ENCODE data around the gene REV1.
A peak's percentile ranks its signal among the peaks of the same experiment; 100 is the strongest.

The REV1 gene

DNA sequence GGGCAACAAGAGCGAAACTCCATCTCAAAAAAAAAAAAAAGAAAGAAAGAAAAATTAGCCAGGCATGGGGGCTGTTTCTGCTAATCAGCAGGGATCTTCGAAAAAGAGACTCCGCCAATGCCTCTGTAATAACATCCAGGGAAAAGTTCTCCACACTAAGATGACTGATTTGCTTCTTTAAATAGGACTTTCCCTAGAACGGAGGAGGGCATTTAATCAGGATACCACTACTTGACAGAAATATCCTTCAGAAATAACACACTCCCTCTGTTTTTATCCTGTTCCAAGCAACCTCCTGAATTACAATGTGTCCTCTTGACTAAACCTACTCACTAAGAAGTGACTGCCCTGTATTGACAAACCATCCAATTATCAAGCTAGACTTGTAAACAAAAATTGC lies 21.7 kb downstream of the REV1 start:
- DNase-seq = no peak
- in situ Hi-C loops (cut with HindIII; ENCODE audit: low pct_ligation_motif_present, low pct_unique_long_range_greater_than_20kb, low sequenced_read_pairs) = no loop called here

GRCh38 chr2:99467390-99467789 lies 22.4 kb downstream of the REV1 start:
- in situ Hi-C loops (cut with HindIII; ENCODE audit: low pct_ligation_motif_present, low pct_unique_long_range_greater_than_20kb, low sequenced_read_pairs) = no loop called here
- no peak for DNase-seq

DNA sequence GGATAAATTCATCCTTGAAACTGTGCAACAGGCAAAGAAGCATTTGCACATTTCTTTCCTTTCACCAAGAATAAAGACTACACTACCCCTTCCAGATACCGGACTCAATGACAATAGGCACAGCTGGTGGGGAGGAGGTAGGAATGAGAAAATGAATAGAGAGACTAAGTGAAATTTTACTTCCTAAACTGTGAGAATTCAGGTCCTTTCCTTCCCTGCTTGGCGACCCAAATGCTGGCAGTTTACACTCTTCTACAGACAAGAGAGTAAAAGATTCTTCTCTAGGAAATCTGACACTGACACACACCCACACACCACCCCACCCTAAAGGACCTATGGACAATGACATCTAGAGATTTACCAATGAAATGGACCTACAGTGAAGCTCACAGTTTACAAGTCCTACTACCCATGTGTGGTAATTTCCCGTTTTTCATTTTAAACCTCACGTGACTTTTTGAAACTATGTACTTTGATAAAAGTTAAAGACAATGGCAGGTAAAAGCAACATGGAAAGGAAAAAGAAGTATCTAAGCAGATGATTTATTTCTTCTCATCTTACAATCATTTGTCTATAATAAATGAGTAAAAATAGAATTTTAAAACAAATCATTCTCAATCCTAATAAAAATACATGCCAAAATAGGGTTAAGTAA lies 27.9 kb downstream of the REV1 start:
- peak; percentile 6 for DNase-seq
- in situ Hi-C loops (cut with HindIII; ENCODE audit: low pct_ligation_motif_present, low pct_unique_long_range_greater_than_20kb, low sequenced_read_pairs) = no loop called here

GRCh38 chr2:99458529-99458928 lies 31.3 kb downstream of the REV1 start:
- no peak for DNase-seq
- in situ Hi-C loops (cut with HindIII; ENCODE audit: low pct_ligation_motif_present, low pct_unique_long_range_greater_than_20kb, low sequenced_read_pairs) = no loop called here

- DNase-seq = no peak
- in situ Hi-C loops (cut with HindIII; ENCODE audit: low pct_ligation_motif_present, low pct_unique_long_range_greater_than_20kb, low sequenced_read_pairs) = no loop called here
These were observed 38.1 kb downstream of the REV1 start for GRCh38 chr2:99451686-99452085.

- peak; percentile 6 for DNase-seq
- in situ Hi-C loops (cut with HindIII; ENCODE audit: low pct_ligation_motif_present, low pct_unique_long_range_greater_than_20kb, low sequenced_read_pairs) = no loop called here
These were observed 38.5 kb downstream of the REV1 start for GRCh38 chr2:99451280-99451679.

GRCh38 chr2:99450199-99450598 lies 39.6 kb downstream of the REV1 start:
- DNase-seq = no peak
- in situ Hi-C loops (cut with HindIII; ENCODE audit: low pct_ligation_motif_present, low pct_unique_long_range_greater_than_20kb, low sequenced_read_pairs) = no loop called here

DNA sequence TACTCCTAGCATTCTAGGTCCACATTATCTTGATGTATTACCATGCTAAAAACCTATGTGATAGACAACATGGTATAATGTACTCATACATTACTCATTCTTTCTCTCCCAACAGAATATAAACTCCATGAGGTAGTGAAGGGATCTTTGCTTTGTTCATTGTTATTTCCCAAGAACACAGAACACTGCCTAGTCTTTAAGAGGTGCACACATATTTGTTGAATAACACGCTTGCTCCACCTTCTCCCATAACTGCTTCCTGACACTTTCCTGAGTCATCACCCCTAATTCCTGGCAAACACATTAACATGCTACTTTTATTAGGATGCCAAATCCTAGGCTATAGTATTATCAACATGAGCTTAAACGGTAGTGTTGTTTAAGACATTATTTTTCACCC lies 41.3 kb downstream of the REV1 start:
- DNase-seq = no peak
- in situ Hi-C loops (cut with HindIII; ENCODE audit: low pct_ligation_motif_present, low pct_unique_long_range_greater_than_20kb, low sequenced_read_pairs) = no loop called here

- in situ Hi-C loops (cut with HindIII; ENCODE audit: low pct_ligation_motif_present, low pct_unique_long_range_greater_than_20kb, low sequenced_read_pairs) = no loop called here
- no peak for DNase-seq
These were observed 44.8 kb downstream of the REV1 start for GRCh38 chr2:99445065-99445464.

GRCh38 chr2:99444222-99444621 lies 45.6 kb downstream of the REV1 start:
- in situ Hi-C loops (cut with HindIII; ENCODE audit: low pct_ligation_motif_present, low pct_unique_long_range_greater_than_20kb, low sequenced_read_pairs) = no loop called here
- no peak for DNase-seq

DNA sequence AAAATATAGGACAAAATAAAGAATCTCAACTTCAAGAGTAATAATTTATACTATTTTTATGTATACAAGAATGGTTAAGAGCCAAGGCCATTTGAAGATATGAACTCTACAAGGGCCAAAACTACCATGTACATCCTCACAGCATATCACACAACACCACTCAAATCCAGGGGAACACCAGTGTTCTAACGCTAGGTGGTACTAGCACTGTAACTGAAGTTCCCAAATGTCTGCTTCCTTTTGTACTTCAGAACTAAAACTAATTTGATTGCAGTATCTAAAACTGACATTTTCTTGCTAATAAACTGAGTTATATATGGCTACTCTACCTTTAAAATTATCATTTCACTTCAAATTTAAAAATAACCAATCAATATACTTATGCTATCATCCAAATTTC lies 47.0 kb downstream of the REV1 start:
- in situ Hi-C loops (cut with HindIII; ENCODE audit: low pct_ligation_motif_present, low pct_unique_long_range_greater_than_20kb, low sequenced_read_pairs) = no loop called here
- no peak for DNase-seq

GRCh38 chr2:99439971-99440505 lies 49.8 kb downstream of the REV1 start:
- DNase-seq = no peak
- in situ Hi-C loops (cut with HindIII; ENCODE audit: low pct_ligation_motif_present, low pct_unique_long_range_greater_than_20kb, low sequenced_read_pairs) = no loop called here

GRCh38 chr2:99436874-99437273 lies 52.9 kb downstream of the REV1 start:
- no peak for DNase-seq
- in situ Hi-C loops (cut with HindIII; ENCODE audit: low pct_ligation_motif_present, low pct_unique_long_range_greater_than_20kb, low sequenced_read_pairs) = no loop called here

DNA sequence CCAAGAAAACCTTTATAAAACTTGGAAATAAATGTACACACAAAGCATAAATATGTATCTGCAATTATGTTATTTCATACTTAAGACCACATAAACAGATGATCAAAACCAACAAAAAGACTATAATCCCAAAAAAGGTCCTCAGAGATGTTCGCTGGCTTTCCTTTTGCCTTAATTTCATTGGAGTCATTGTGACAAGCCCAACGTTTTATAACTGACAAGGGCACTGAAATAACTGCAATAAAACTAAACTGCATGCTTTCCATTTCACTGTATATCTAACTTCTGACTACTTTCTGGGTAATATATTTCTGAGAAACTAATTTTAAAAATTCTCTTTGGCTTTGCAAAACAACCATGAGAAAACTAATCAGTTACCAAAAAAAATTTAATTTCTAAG lies 56.5 kb downstream of the REV1 start:
- in situ Hi-C loops (cut with HindIII; ENCODE audit: low pct_ligation_motif_present, low pct_unique_long_range_greater_than_20kb, low sequenced_read_pairs) = no loop called here
- DNase-seq = no peak

DNA sequence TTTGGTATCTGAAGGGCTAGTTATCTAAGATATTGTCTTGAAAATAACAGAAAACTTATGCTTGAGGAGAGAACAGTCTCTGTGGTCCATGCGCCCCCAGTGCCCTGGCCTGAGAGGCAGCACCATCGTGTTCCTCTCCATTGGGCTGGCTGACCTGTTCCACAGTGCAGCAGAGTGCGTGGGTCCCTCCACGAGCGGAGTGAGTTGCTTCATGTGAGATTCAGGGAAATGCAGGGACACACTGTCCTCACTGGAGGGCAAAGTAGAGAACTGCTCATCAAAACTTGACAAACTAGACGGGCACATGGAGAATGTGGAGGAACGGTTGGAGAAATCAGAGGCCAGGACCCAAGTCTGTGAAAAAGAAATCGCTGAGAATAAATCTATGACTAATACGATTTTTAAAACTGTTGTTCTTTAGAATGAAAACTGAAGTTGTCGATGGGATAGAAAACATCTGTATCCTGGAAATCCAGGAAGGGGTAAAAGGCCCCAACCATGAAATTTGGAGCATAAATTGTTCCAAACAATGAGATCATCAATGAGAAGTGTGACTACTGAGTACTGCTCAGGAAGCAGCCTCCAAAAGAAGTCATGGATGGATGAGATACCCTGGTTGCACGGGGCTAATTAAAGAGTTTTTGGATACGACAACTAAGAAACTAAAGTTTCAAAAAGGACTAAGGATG lies 58.1 kb downstream of the REV1 start:
- in situ Hi-C loops (cut with HindIII; ENCODE audit: low pct_ligation_motif_present, low pct_unique_long_range_greater_than_20kb, low sequenced_read_pairs) = no loop called here
- no peak for DNase-seq

GRCh38 chr2:99430614-99431291 lies 59.1 kb downstream of the REV1 start:
- no peak for DNase-seq
- in situ Hi-C loops (cut with HindIII; ENCODE audit: low pct_ligation_motif_present, low pct_unique_long_range_greater_than_20kb, low sequenced_read_pairs) = no loop called here

GRCh38 chr2:99425022-99425421 lies 64.8 kb downstream of the REV1 start:
- DNase-seq = no peak
- in situ Hi-C loops (cut with HindIII; ENCODE audit: low pct_ligation_motif_present, low pct_unique_long_range_greater_than_20kb, low sequenced_read_pairs) = no loop called here

GRCh38 chr2:99424371-99424770 lies 65.4 kb downstream of the REV1 start:
- in situ Hi-C loops (cut with HindIII; ENCODE audit: low pct_ligation_motif_present, low pct_unique_long_range_greater_than_20kb, low sequenced_read_pairs) = no loop called here
- no peak for DNase-seq

- in situ Hi-C loops (cut with HindIII; ENCODE audit: low pct_ligation_motif_present, low pct_unique_long_range_greater_than_20kb, low sequenced_read_pairs) = no loop called here
- DNase-seq = no peak
These were observed 67.2 kb downstream of the REV1 start for GRCh38 chr2:99422599-99422998.

- no peak for DNase-seq
- in situ Hi-C loops (cut with HindIII; ENCODE audit: low pct_ligation_motif_present, low pct_unique_long_range_greater_than_20kb, low sequenced_read_pairs) = no loop called here
These were observed 68.3 kb downstream of the REV1 start for GRCh38 chr2:99421469-99421868.
